Erythroblast (primary cell): ENCODE measurements around the gene KCTD15.

ENCODE experiments used
- GATA1 ChIP-seq: IDR thresholded peaks from 2 replicates; pipeline ENCODE4 v1.6.1; 2011; ENCODE audit warnings: low read depth, mild to moderate bottlenecking, control low read depth, low read length, moderate library complexity
- POLR2A ChIP-seq: IDR thresholded peaks from 2 replicates; pipeline ENCODE4 v1.6.1; 2011; ENCODE audit warnings: mild to moderate bottlenecking, low read length

- TF ChIP-seq POLR2A (no peak), GATA1 (no peak)
Observed at GRCh38 chr19:33823341-33823740, 26.7 kb downstream of the KCTD15 start.
